HG03108 (cell line): ENCODE measurements around the gene ATP2A1.
A peak's percentile ranks its signal among the peaks of the same experiment; 100 is the strongest.
"Not testable (repeated sequence)": the region's sequence is repeated elsewhere in the genome, so short reads cannot be mapped to it uniquely, and the experiment has no call there.

ENCODE experiments used
- ATAC-seq: cut with Tn5 transposase; IDR thresholded peaks from one replicate; pipeline ENCODE4 v1.9.1; 2021; ENCODE audit warnings: moderate library complexity; ENCODE audit not compliant: unreplicated experiment

The ATP2A1 gene

GRCh38 chr16:28932339-28933141 lies 54.3 kb downstream of the ATP2A1 start:
- ATAC-seq = no peak

GRCh38 chr16:28933171-28933570 lies 54.9 kb downstream of the ATP2A1 start:
- ATAC-seq = no peak

GRCh38 chr16:28935346-28935745 lies 57.1 kb downstream of the ATP2A1 start:
- ATAC-seq = no peak

GRCh38 chr16:28935924-28936783 lies 57.9 kb downstream of the ATP2A1 start:
- ATAC-seq = peak; percentile 52

- ATAC-seq = no peak
Observed at GRCh38 chr16:28936784-28937155, 58.5 kb downstream of the ATP2A1 start.

GRCh38 chr16:28937222-28937876 lies 59.1 kb downstream of the ATP2A1 start:
- no peak for ATAC-seq

- no peak for ATAC-seq
Observed at GRCh38 chr16:28938721-28939120, 60.4 kb downstream of the ATP2A1 start.

GRCh38 chr16:28939825-28940224 lies 61.5 kb downstream of the ATP2A1 start:
- not testable (repeated sequence) for ATAC-seq

GRCh38 chr16:28943281-28943680 lies 65.0 kb downstream of the ATP2A1 start:
- ATAC-seq = no peak

- ATAC-seq = no peak
Observed at GRCh38 chr16:28946681-28947080, 68.4 kb downstream of the ATP2A1 start.

GRCh38 chr16:28950648-28951409 lies 72.5 kb downstream of the ATP2A1 start, which contains the start of gene NFATC2IP:
Gene NFATC2IP (plus strand): TSS chr16:28950937. CDS start chr16:28951012, 75 bp downstream.
- peak; percentile 91 for ATAC-seq

- ATAC-seq = no peak
Observed at GRCh38 chr16:28951410-28951943, 73.2 kb downstream of the ATP2A1 start.
